K562 (cell line): Measurements from ENCODE around the gene CNOT11. TPM values are rescaled to one million over a fixed set of nuclear protein-coding genes. Genes with fewer than 3 reads are reported as not detected.

Experiments used
- CHCHD3 ChIP-seq: fragments of 250-450 bp; sonication (Bioruptor Pico); IDR thresholded peaks from 2 replicates; pipeline ENCODE4 v2.1.2; 2022; ENCODE audit warnings: mild to moderate bottlenecking
- CUX1 ChIP-seq: fragments of 200-800 bp; sonication (Bioruptor generic); IDR thresholded peaks from 2 replicates; pipeline ENCODE4 v1.6.1; 2016; ENCODE audit warnings: missing genetic modification characterization, missing compliant biosample characterization
- MCM3 ChIP-seq: fragments of 450-650 bp; IDR thresholded peaks from 2 replicates; pipeline ENCODE4 v1.6.1; 2016
- PRDM10 ChIP-seq: fragments of 450-650 bp; IDR thresholded peaks from 2 replicates; pipeline ENCODE4 v1.6.1; 2018; ENCODE audit not compliant: partially characterized antibody
- PRPF4 ChIP-seq: fragments of 200-400 bp; formaldehyde crosslinking; IDR thresholded peaks from one replicate; pipeline ENCODE4 v1.6.1; 2017; ENCODE audit warnings: low read length, low read depth, mild to moderate bottlenecking; ENCODE audit not compliant: insufficient read depth, poor library complexity, severe bottlenecking
- polyA plus RNA-seq, 8 experiments: library from polyadenylated mRNA; depleted of rRNA in 4 of 8; stranded (reverse) in 5 of 8; unstranded in 3 of 8; fragments of >200 nt; fragmentation: Nextera tagmentation in 2 of 8; fragmentation: Illumina TruSeq in 1 of 8; extraction: Ambion mirVana in 2 of 8; extraction: Trizol in 1 of 8; gene quantifications; 2 replicates each; pipeline versions ENCODE4 v1.2.1 to v1.2.3, GENCODE V29; 2011 to 2014; ENCODE audit warnings: inconsistent platforms in 1 of 8, missing spikeins in 1 of 8
- total RNA-seq, 7 experiments: library from RNA; depleted of rRNA in 6 of 7; stranded (reverse); fragments of >200 nt in 6 of 7; fragmentation: Illumina TruSeq in 2 of 7; extraction: Trizol in 2 of 7; gene quantifications; 2 replicates each; pipeline versions ENCODE4 v1.2.1 to v1.2.3, GENCODE V29; 2011 to 2021; ENCODE audit warnings: low replicate concordance in 1 of 7

Gene CNOT11
- total and polyA plus RNA-seq, 9 of the 15 experiments (the other 6 are each of a cell fraction or from before 2014, with no cell fraction given), result 12.7 to 163 (median 64.2) TPM

- no peak for TF ChIP-seq CUX1
- no peak for TF ChIP-seq CHCHD3 (CRISPR knock-in tag)
- TF ChIP-seq PRDM10, result no peak
- TF ChIP-seq PRPF4, result no peak
- no peak for TF ChIP-seq MCM3
These were observed 34.6 kb downstream of the CNOT11 start (continued) for GRCh38 chr2:101287303-101287702.
